WTC11 (cell line): Measurements from ENCODE around the gene CROCC2. TPM values are rescaled to one million over a fixed set of nuclear protein-coding genes. Genes with fewer than 3 reads are reported as not detected.

Source experiments
- ATAC-seq: fragments of 200-7000 bp; cut with Tn5 transposase; 2 replicates; pipeline ENCODE4 v1.10.0; 2021; ENCODE audit warnings: mild to moderate bottlenecking, moderate library complexity
- CTCF ChIA-PET: fragments of 300-600 bp; sonication (Branson Sonifier 250); formaldehyde crosslinking; loops from one replicate; lab custom pipeline; 2021; ENCODE audit warnings: antibody characterized with exemption; lab: Charles Lee
- POLR2A ChIA-PET: fragments of 350-600 bp; sonication (Branson Sonifier 250); formaldehyde crosslinking; loops from one replicate; lab custom pipeline; 2021; ENCODE audit warnings: antibody characterized with exemption; lab: Charles Lee
- DNase-seq: peaks from one replicate; pipeline ENCODE4 v3.0.0; 2021; ENCODE audit warnings: low spot score
- H3K27ac Mint-ChIP-seq: 2 replicates; pipeline ENCODE4 v1.8.0; 2021; ENCODE audit warnings: mixed read lengths
- H3K27me3 Mint-ChIP-seq: 2 replicates; pipeline ENCODE4 v1.8.0; 2021; ENCODE audit warnings: low read depth, mild to moderate bottlenecking, moderate library complexity, mixed read lengths
- H3K36me3 Mint-ChIP-seq: 2 replicates; pipeline ENCODE4 v1.8.0; 2021; ENCODE audit warnings: mixed read lengths
- H3K4me1 Mint-ChIP-seq: 2 replicates; pipeline ENCODE4 v1.8.0; 2022; ENCODE audit warnings: mixed read lengths
- H3K4me3 Mint-ChIP-seq: 2 replicates; pipeline ENCODE4 v1.8.0; 2021; ENCODE audit warnings: mild to moderate bottlenecking, moderate library complexity, mixed read lengths
- H3K9me3 Mint-ChIP-seq: 2 replicates; pipeline ENCODE4 v1.8.0; 2021; ENCODE audit warnings: mixed read lengths
- ATF2 ChIP-seq: sonication (generic); formaldehyde crosslinking; IDR thresholded peaks from 2 replicates; pipeline ENCODE4 v1.8.1; 2022; ENCODE audit warnings: low read depth, missing genetic modification reagents, borderline replicate concordance
- E2F4 ChIP-seq: sonication (generic); formaldehyde crosslinking; IDR thresholded peaks from 2 replicates; pipeline ENCODE4 v1.8.1; 2022; ENCODE audit warnings: low read depth, mild to moderate bottlenecking, moderate library complexity, missing genetic modification reagents, borderline replicate concordance
- EMX1 ChIP-seq: fragments of 250-450 bp; sonication (Bioruptor Pico); IDR thresholded peaks from 2 replicates; pipeline ENCODE4 v1.8.0; 2021; ENCODE audit warnings: mild to moderate bottlenecking
- ETV6 ChIP-seq: sonication (generic); formaldehyde crosslinking; IDR thresholded peaks from 2 replicates; pipeline ENCODE4 v1.8.1; 2022; ENCODE audit warnings: mild to moderate bottlenecking, missing genetic modification reagents
- FOXP1 ChIP-seq: sonication (generic); formaldehyde crosslinking; IDR thresholded peaks from 2 replicates; pipeline ENCODE4 v1.8.0; 2022; ENCODE audit warnings: missing genetic modification reagents, mild to moderate bottlenecking, moderate library complexity, borderline replicate concordance
- GTF2I ChIP-seq: fragments of 250-450 bp; sonication (Bioruptor Pico); conservative IDR thresholded peaks from 2 replicates; pipeline ENCODE4 v1.4.0; 2021; ENCODE audit warnings: mild to moderate bottlenecking
- HMGA2 ChIP-seq: fragments of 250-450 bp; sonication (Bioruptor Pico); IDR thresholded peaks from 2 replicates; pipeline ENCODE4 v1.4.0; 2021; ENCODE audit warnings: mild to moderate bottlenecking, moderate library complexity
- JUN ChIP-seq: sonication (generic); formaldehyde crosslinking; IDR thresholded peaks from 2 replicates; pipeline ENCODE4 v1.8.0; 2023; ENCODE audit warnings: mild to moderate bottlenecking, missing genetic modification reagents
- NFYB ChIP-seq: sonication (generic); formaldehyde crosslinking; conservative IDR thresholded peaks from 2 replicates; pipeline ENCODE4 v1.8.0; 2022; ENCODE audit warnings: low read depth, missing genetic modification reagents
- NR1H2 ChIP-seq: sonication (generic); formaldehyde crosslinking; IDR thresholded peaks from 2 replicates; pipeline ENCODE4 v1.9.0; 2021; ENCODE audit warnings: mild to moderate bottlenecking, moderate library complexity, missing genetic modification reagents
- SP1 ChIP-seq: sonication (generic); formaldehyde crosslinking; conservative IDR thresholded peaks from 2 replicates; pipeline ENCODE4 v1.8.1; 2022; ENCODE audit warnings: missing genetic modification reagents
- ZBTB21 ChIP-seq: sonication (generic); formaldehyde crosslinking; IDR thresholded peaks from 2 replicates; pipeline ENCODE4 v1.8.1; 2023; ENCODE audit warnings: mild to moderate bottlenecking, missing genetic modification reagents, borderline replicate concordance
- ZNF138 ChIP-seq: sonication (generic); formaldehyde crosslinking; conservative IDR thresholded peaks from 2 replicates; pipeline ENCODE4 v1.8.1; 2022; ENCODE audit warnings: mild to moderate bottlenecking, moderate library complexity, missing genetic modification reagents
- ZNF317 ChIP-seq: sonication (generic); formaldehyde crosslinking; IDR thresholded peaks from 2 replicates; pipeline ENCODE4 v1.8.1; 2023; ENCODE audit warnings: low read depth, mild to moderate bottlenecking, moderate library complexity, missing genetic modification reagents, borderline replicate concordance
- total RNA-seq: library from RNA; stranded (reverse); gene quantifications from 3 replicates; pipeline ENCODE4 v1.2.3, GENCODE V29; 2021
- TF ChIP-seq, protein P1 (sequence below): sonication (generic); formaldehyde crosslinking; conservative IDR thresholded peaks from 2 replicates; pipeline ENCODE4 v1.8.1; 2023; ENCODE audit warnings: mild to moderate bottlenecking, low read depth, missing genetic modification reagents, moderate library complexity
- TF ChIP-seq, protein P2 (sequence below): sonication (generic); formaldehyde crosslinking; IDR thresholded peaks from 2 replicates; pipeline ENCODE4 v1.8.0; 2023; ENCODE audit warnings: mild to moderate bottlenecking, missing genetic modification reagents
- TF ChIP-seq, protein P3 (sequence below): sonication (generic); formaldehyde crosslinking; IDR thresholded peaks from 2 replicates; pipeline ENCODE4 v1.8.1; 2023; ENCODE audit warnings: mild to moderate bottlenecking, missing genetic modification reagents, moderate library complexity

The CROCC2 gene
- total RNA-seq, 1 experiment from 2014 or later = not detected

DNA sequence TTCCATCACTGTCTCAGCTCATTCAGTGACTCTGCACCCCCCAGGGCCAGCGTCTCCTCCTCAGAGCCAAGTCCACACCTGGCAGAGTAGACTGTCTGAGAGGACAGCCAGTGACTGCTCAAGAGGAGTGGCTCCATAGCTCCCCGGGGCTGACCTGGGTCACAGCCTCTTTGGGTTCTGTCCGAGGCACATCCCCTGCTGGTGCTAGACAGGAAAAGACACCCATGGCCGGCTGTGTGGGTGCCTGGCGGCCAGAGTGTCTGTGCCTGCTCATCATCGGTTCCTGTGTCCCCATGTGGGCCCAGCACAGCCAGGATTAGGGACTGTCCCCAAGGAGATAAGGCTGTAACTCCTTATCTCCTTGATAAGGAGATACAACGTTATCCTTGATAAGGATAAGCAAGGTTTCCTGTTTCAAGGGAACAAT is 3.5 kb upstream of the CROCC2 start (continued):
- no peak for TF ChIP-seq SP1 (CRISPR knock-in tag)
- no peak for TF ChIP-seq NFYB (CRISPR knock-in tag)
- TF ChIP-seq ZNF317 (CRISPR knock-in tag) = no peak
- TF ChIP-seq ETV6 (CRISPR knock-in tag) = no peak
- TF ChIP-seq ZNF138 (CRISPR knock-in tag) = no peak
- TF ChIP-seq, protein P1, sequence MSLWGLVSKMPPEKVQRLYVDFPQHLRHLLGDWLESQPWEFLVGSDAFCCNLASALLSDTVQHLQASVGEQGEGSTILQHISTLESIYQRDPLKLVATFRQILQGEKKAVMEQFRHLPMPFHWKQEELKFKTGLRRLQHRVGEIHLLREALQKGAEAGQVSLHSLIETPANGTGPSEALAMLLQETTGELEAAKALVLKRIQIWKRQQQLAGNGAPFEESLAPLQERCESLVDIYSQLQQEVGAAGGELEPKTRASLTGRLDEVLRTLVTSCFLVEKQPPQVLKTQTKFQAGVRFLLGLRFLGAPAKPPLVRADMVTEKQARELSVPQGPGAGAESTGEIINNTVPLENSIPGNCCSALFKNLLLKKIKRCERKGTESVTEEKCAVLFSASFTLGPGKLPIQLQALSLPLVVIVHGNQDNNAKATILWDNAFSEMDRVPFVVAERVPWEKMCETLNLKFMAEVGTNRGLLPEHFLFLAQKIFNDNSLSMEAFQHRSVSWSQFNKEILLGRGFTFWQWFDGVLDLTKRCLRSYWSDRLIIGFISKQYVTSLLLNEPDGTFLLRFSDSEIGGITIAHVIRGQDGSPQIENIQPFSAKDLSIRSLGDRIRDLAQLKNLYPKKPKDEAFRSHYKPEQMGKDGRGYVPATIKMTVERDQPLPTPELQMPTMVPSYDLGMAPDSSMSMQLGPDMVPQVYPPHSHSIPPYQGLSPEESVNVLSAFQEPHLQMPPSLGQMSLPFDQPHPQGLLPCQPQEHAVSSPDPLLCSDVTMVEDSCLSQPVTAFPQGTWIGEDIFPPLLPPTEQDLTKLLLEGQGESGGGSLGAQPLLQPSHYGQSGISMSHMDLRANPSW = no peak

GRCh38 chr2:240903191-240904060 is 2.7 kb upstream of the CROCC2 start:
- H3K27ac Mint-ChIP-seq = no peak overlapping the region
- H3K36me3 Mint-ChIP-seq = peaks cover 3% of the 10 kb centered on the region
- DNase-seq (no peak), ATAC-seq (no peak)
- H3K9me3 Mint-ChIP-seq = peaks cover 11% of the 10 kb centered on the region
- no peaks in the 10 kb centered on the region for H3K27me3 Mint-ChIP-seq
- POLR2A ChIA-PET = no interaction called here
- no peak for TF ChIP-seq HMGA2
- no peak for TF ChIP-seq GTF2I (CRISPR knock-in tag)
- TF ChIP-seq, protein P2, sequence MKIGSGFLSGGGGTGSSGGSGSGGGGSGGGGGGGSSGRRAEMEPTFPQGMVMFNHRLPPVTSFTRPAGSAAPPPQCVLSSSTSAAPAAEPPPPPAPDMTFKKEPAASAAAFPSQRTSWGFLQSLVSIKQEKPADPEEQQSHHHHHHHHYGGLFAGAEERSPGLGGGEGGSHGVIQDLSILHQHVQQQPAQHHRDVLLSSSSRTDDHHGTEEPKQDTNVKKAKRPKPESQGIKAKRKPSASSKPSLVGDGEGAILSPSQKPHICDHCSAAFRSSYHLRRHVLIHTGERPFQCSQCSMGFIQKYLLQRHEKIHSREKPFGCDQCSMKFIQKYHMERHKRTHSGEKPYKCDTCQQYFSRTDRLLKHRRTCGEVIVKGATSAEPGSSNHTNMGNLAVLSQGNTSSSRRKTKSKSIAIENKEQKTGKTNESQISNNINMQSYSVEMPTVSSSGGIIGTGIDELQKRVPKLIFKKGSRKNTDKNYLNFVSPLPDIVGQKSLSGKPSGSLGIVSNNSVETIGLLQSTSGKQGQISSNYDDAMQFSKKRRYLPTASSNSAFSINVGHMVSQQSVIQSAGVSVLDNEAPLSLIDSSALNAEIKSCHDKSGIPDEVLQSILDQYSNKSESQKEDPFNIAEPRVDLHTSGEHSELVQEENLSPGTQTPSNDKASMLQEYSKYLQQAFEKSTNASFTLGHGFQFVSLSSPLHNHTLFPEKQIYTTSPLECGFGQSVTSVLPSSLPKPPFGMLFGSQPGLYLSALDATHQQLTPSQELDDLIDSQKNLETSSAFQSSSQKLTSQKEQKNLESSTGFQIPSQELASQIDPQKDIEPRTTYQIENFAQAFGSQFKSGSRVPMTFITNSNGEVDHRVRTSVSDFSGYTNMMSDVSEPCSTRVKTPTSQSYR (CRISPR knock-in tag) = no peak
- no peak for TF ChIP-seq JUN (CRISPR knock-in tag)
- TF ChIP-seq, protein P3, sequence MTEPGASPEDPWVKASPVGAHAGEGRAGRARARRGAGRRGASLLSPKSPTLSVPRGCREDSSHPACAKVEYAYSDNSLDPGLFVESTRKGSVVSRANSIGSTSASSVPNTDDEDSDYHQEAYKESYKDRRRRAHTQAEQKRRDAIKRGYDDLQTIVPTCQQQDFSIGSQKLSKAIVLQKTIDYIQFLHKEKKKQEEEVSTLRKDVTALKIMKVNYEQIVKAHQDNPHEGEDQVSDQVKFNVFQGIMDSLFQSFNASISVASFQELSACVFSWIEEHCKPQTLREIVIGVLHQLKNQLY (CRISPR knock-in tag) = no peak
- no peak for TF ChIP-seq ATF2 (CRISPR knock-in tag)
- TF ChIP-seq FOXP1 = no peak
- no peak for TF ChIP-seq NR1H2
- no peak for TF ChIP-seq E2F4 (CRISPR knock-in tag)
- no peak for TF ChIP-seq EMX1 (CRISPR knock-in tag)
- no peak for TF ChIP-seq ZBTB21 (CRISPR knock-in tag)
- CTCF ChIA-PET = interaction anchor here (1.0 kb wide), 1 partner anchor 11 kb away, joined by 4 read pairs; no protein-coding TSS in a partner anchor
- no peaks in the 10 kb centered on the region for H3K4me1 Mint-ChIP-seq
- H3K4me3 Mint-ChIP-seq = no peak overlapping the region
